ENCODE data around the gene RHBDD2.

DNA sequence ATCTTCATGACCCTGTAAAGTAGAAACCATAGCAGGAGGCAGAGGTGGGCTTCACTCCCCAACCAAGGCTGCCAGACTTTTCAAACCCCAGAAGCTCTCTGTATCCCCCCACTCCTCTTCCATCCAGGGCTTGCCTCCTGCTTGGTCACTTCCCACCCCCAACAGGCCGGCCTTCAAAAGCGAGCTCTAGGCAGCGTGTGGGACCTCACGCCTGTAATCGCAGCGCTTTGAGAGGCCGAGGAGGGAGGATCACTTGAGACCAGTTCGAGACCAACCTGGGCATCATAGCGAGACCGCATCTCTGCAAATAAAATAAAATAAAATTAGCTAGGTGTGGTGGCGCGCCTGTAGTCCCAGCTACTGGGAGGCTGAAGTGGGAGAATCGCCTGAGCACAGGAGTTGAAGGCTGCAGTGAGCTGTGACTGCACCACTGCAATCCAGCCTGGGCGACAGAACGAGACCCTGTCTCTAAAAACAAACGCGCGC, 35.4 kb downstream of the RHBDD2 start:
- TF ChIP-seq, protein P1, sequence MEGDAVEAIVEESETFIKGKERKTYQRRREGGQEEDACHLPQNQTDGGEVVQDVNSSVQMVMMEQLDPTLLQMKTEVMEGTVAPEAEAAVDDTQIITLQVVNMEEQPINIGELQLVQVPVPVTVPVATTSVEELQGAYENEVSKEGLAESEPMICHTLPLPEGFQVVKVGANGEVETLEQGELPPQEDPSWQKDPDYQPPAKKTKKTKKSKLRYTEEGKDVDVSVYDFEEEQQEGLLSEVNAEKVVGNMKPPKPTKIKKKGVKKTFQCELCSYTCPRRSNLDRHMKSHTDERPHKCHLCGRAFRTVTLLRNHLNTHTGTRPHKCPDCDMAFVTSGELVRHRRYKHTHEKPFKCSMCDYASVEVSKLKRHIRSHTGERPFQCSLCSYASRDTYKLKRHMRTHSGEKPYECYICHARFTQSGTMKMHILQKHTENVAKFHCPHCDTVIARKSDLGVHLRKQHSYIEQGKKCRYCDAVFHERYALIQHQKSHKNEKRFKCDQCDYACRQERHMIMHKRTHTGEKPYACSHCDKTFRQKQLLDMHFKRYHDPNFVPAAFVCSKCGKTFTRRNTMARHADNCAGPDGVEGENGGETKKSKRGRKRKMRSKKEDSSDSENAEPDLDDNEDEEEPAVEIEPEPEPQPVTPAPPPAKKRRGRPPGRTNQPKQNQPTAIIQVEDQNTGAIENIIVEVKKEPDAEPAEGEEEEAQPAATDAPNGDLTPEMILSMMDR (IDR thresholded peaks at IDR 0.05; ENCODE audit: extremely low read depth in 1 of 2, insufficient read depth in 1 of 2, low read depth in 1 of 2, low read length in 2 of 2) = no peak
- TF ChIP-seq EZH2 (IDR thresholded peaks at IDR 0.05; ENCODE audit: borderline replicate concordance, low read depth, low read length, severe bottlenecking) (no peak), POLR2A (IDR thresholded peaks at IDR 0.05; ENCODE audit: low read depth, low read length) (no peak), POLR2AphosphoS5 (IDR thresholded peaks at IDR 0.05; ENCODE audit: insufficient read depth, low read depth, low read length) (no peak), FOS (IDR thresholded peaks at IDR 0.05; ENCODE audit: borderline replicate concordance, insufficient read depth, low read length) (no peak), MYC (IDR thresholded peaks at IDR 0.05; ENCODE audit: low read depth, low read length) (no peak)
